Mesendoderm (in vitro differentiated cells): ENCODE results near the gene SPAG5.
A peak's percentile ranks its signal among the peaks of the same experiment; 100 is the strongest.

Source experiments
- DNase-seq: peaks from one replicate; pipeline ENCODE4 v3.0.0; 2013
- H2AK5ac ChIP-seq: 2 replicates; pipeline ENCODE4 v1.6.1; 2013; ENCODE audit warnings: low read length, inconsistent platforms
- H2BK120ac ChIP-seq: 2 replicates; pipeline ENCODE4 v1.6.1; 2013; ENCODE audit warnings: low read depth, mild to moderate bottlenecking, low read length, moderate library complexity, mixed read lengths
- H2BK15ac ChIP-seq: replicated peaks from 2 replicates; pipeline ENCODE4 v1.6.1; 2013; ENCODE audit warnings: low read depth, mild to moderate bottlenecking, moderate library complexity
- H2BK5ac ChIP-seq: 2 replicates; pipeline ENCODE4 v1.6.1; 2013; ENCODE audit warnings: low read length, inconsistent platforms
- H3K18ac ChIP-seq: 2 replicates; pipeline ENCODE4 v1.6.1; 2013; ENCODE audit warnings: mild to moderate bottlenecking, low read length, mixed read lengths
- H3K23ac ChIP-seq: one replicate; pipeline ENCODE4 v1.6.1; 2013; ENCODE audit warnings: low read length
- H3K27ac ChIP-seq: 2 replicates; pipeline ENCODE4 v1.5.1; 2013; ENCODE audit warnings: low read depth, mild to moderate bottlenecking, inconsistent platforms, low read length, moderate library complexity
- H3K27me3 ChIP-seq: 2 replicates; pipeline ENCODE4 v1.6.1; 2013; ENCODE audit warnings: low read length, control low read depth, mild to moderate bottlenecking, inconsistent platforms; ENCODE audit not compliant: insufficient read depth, poor library complexity
- H3K36me3 ChIP-seq: 2 replicates; pipeline ENCODE4 v1.6.1; 2013; ENCODE audit warnings: low read length, inconsistent platforms; ENCODE audit not compliant: control insufficient read depth, insufficient read depth
- H3K4ac ChIP-seq: one replicate; pipeline ENCODE4 v1.6.1; 2013; ENCODE audit warnings: low read depth, mild to moderate bottlenecking, low read length, moderate library complexity
- H3K4me1 ChIP-seq: 2 replicates; pipeline ENCODE4 v1.6.1; 2013; ENCODE audit warnings: low read depth, low read length, inconsistent platforms; ENCODE audit not compliant: control insufficient read depth
- H3K4me2 ChIP-seq: 2 replicates; pipeline ENCODE4 v1.6.1; 2013; ENCODE audit warnings: low read length
- H3K4me3 ChIP-seq: 2 replicates; pipeline ENCODE4 v1.5.1; 2013; ENCODE audit warnings: mild to moderate bottlenecking, low read length
- H3K56ac ChIP-seq: one replicate; pipeline ENCODE4 v1.6.1; 2013; ENCODE audit warnings: low read length
- H3K79me1 ChIP-seq: 2 replicates; pipeline ENCODE4 v1.6.1; 2013; ENCODE audit warnings: low read length, inconsistent platforms
- H3K79me2 ChIP-seq: 2 replicates; pipeline ENCODE4 v1.6.1; 2013; ENCODE audit warnings: mild to moderate bottlenecking, low read length; ENCODE audit not compliant: control insufficient read depth, insufficient read depth
- H3K9ac ChIP-seq: 2 replicates; pipeline ENCODE4 v1.6.1; 2013; ENCODE audit warnings: low read length, inconsistent platforms
- H4K5ac ChIP-seq: one replicate; pipeline ENCODE4 v1.6.1; 2013; ENCODE audit warnings: low read length
- H4K8ac ChIP-seq: one replicate; pipeline ENCODE4 v1.6.1; 2013; ENCODE audit warnings: low read depth, mild to moderate bottlenecking, control low read depth, low read length, moderate library complexity
- WGBS: extraction: QIAGEN DNeasy Blood & Tissue Kit; methylation state at CpG from one replicate; pipeline ENCODE4 v1.1.7; 2013; ENCODE audit warnings: low lambda C conversion rate, missing lambda C conversion rate; ENCODE audit not compliant: insufficient coverage; ENCODE audit errors: extremely low coverage; 5-methylcytosine and 5-hydroxymethylcytosine counted together

SPAG5 gene

GRCh38 chr17:28550858-28551257, 48.0 kb downstream of the SPAG5 start:
- Histone ChIP-seq H3K79me1 (peaks cover 6% of the 10 kb centered on the region), H3K4ac (no peak overlapping the region), H4K8ac (no peak overlapping the region), H3K4me1 (peaks cover 6% of the 10 kb centered on the region), H2BK120ac (no peak overlapping the region), H3K4me3 (no peak overlapping the region), H3K4me2 (no peak overlapping the region), H3K56ac (no peak overlapping the region), H3K27me3 (no peaks in the 10 kb centered on the region), H2BK15ac (no peak overlapping the region), H2AK5ac (no peak overlapping the region), H2BK5ac (no peak overlapping the region), H3K36me3 (peaks cover 2% of the 10 kb centered on the region), H3K79me2 (no peaks in the 10 kb centered on the region), H3K27ac (no peak overlapping the region), H3K23ac (no peak overlapping the region), H3K18ac (no peak overlapping the region), H4K5ac (no peak overlapping the region), H3K9ac (no peak overlapping the region)
- WGBS, result no CpG with 5 or more reads among the region's 1 CpG
- DNase-seq, result no peak

GRCh38 chr17:28549236-28550132, 49.3 kb downstream of the SPAG5 start:
- Histone ChIP-seq H3K4me1 (peaks cover 6% of the 10 kb centered on the region), H3K9ac (no peak overlapping the region), H3K18ac (no peak overlapping the region), H3K4me3 (no peak overlapping the region), H2BK5ac (no peak overlapping the region), H3K79me1 (peaks cover 6% of the 10 kb centered on the region), H3K56ac (no peak overlapping the region), H2AK5ac (no peak overlapping the region), H4K8ac (no peak overlapping the region), H3K79me2 (no peaks in the 10 kb centered on the region), H3K23ac (no peak overlapping the region), H3K36me3 (peaks cover 2% of the 10 kb centered on the region), H3K27me3 (no peaks in the 10 kb centered on the region), H3K27ac (no peak overlapping the region), H3K4me2 (no peak overlapping the region), H2BK120ac (no peak overlapping the region), H3K4ac (no peak overlapping the region), H2BK15ac (no peak overlapping the region), H4K5ac (no peak overlapping the region)
- no peak for DNase-seq
- no CpG with 5 or more reads among the region's 3 CpGs for WGBS

GRCh38 chr17:28548417-28549130, 50.3 kb downstream of the SPAG5 start:
- WGBS, result no CpG with 5 or more reads among the region's 6 CpGs
- Histone ChIP-seq H4K8ac (no peak overlapping the region), H3K23ac (no peak overlapping the region), H3K9ac (no peak overlapping the region), H2BK5ac (no peak overlapping the region), H3K18ac (no peak overlapping the region), H3K27me3 (no peaks in the 10 kb centered on the region), H2BK15ac (no peak overlapping the region), H3K4me1 (peaks cover 6% of the 10 kb centered on the region), H2BK120ac (no peak overlapping the region), H3K79me2 (no peaks in the 10 kb centered on the region), H3K4me3 (no peak overlapping the region), H3K56ac (no peak overlapping the region), H3K36me3 (no peaks in the 10 kb centered on the region), H3K4ac (no peak overlapping the region), H3K79me1 (peaks cover 6% of the 10 kb centered on the region), H3K4me2 (no peak overlapping the region), H2AK5ac (no peak overlapping the region), H4K5ac (no peak overlapping the region), H3K27ac (no peak overlapping the region)
- no peak for DNase-seq

DNA sequence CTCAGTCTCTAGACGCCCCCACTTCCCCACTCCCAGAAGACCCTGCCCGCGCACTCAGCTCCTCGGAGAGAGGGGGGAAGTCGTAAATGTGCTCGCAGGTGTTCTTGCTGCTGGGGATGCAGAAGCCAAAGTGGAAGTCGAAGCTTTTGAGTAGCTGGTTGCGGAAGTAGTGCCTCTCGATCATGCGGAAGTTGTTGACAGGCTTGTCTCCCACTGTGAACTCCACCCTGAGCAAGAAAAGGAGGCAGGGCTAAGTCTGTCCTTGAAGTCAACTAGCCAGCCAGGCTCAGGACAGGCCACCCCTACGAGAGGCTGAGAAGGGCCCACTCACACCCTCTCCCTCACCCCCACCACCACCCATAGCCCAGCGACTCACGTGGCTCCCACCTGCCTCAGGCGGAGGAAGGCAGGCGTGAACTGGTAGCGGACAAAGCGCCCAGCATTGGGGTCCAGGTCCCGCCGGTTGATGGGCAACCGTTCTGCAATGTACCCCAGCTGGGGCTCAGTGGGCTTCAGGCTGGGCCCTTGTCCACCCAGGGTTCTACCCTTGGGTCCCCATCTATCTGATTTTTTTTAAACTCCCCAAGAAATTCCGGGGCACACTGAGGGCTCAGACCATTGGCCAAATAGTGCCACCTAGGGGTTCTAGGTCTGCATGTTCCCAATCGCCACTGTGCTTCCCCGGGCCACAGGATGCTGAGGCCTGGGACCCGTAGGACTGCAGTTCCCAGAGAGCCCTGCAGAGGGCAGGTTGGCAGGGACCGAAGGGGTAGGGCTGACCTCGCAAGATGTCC, 51.0 kb downstream of the SPAG5 start:
- H3K27ac ChIP-seq, result no peak overlapping the region
- H2BK120ac ChIP-seq, result no peak overlapping the region
- no peaks in the 10 kb centered on the region for H3K36me3 ChIP-seq
- H2AK5ac ChIP-seq, result no peak overlapping the region
- H3K79me2 ChIP-seq, result no peaks in the 10 kb centered on the region
- no peaks in the 10 kb centered on the region for H3K27me3 ChIP-seq
- peaks cover 6% of the 10 kb centered on the region for H3K79me1 ChIP-seq
- no peak overlapping the region for H2BK15ac ChIP-seq
- H3K4me1 ChIP-seq, result peaks cover 6% of the 10 kb centered on the region
- no peak overlapping the region for H3K4me3 ChIP-seq
- WGBS, result no CpG with 5 or more reads among the region's 26 CpGs
- H3K18ac ChIP-seq, result no peak overlapping the region
- no peak overlapping the region for H2BK5ac ChIP-seq
- peak; percentile 84 for DNase-seq
- no peak overlapping the region for H3K4ac ChIP-seq
- peak overlapping the region; percentile 20 for H3K56ac ChIP-seq
- H3K9ac ChIP-seq, result no peak overlapping the region
- no peak overlapping the region for H4K8ac ChIP-seq
- H3K23ac ChIP-seq, result no peak overlapping the region
- H3K4me2 ChIP-seq, result no peak overlapping the region
- no peak overlapping the region for H4K5ac ChIP-seq

- no peak overlapping the region for H3K4ac ChIP-seq
- H3K27ac ChIP-seq, result no peak overlapping the region
- peaks cover 6% of the 10 kb centered on the region for H3K79me1 ChIP-seq
- no peak for DNase-seq
- no peak overlapping the region for H3K23ac ChIP-seq
- H2BK15ac ChIP-seq, result no peak overlapping the region
- no peak overlapping the region for H3K9ac ChIP-seq
- peaks cover 4% of the 10 kb centered on the region for H3K4me1 ChIP-seq
- no peak overlapping the region for H3K4me2 ChIP-seq
- no peaks in the 10 kb centered on the region for H3K27me3 ChIP-seq
- WGBS, result no CpG with 5 or more reads among the region's 14 CpGs
- H4K5ac ChIP-seq, result no peak overlapping the region
- no peak overlapping the region for H3K4me3 ChIP-seq
- H3K18ac ChIP-seq, result no peak overlapping the region
- no peak overlapping the region for H3K56ac ChIP-seq
- H3K79me2 ChIP-seq, result no peaks in the 10 kb centered on the region
- no peaks in the 10 kb centered on the region for H3K36me3 ChIP-seq
- H2BK5ac ChIP-seq, result no peak overlapping the region
- H4K8ac ChIP-seq, result no peak overlapping the region
- no peak overlapping the region for H2AK5ac ChIP-seq
- no peak overlapping the region for H2BK120ac ChIP-seq
These were observed 51.7 kb downstream of the SPAG5 start for GRCh38 chr17:28547096-28547622.
